Vagina (tissue), 2 donors: ENCODE measurements around the gene GOLGA8J.
"Not testable (repeated sequence)": the region's sequence is repeated elsewhere in the genome, so short reads cannot be mapped to it uniquely, and the experiment has no call there.

Source experiments
- POLR2A ChIP-seq, 2 donors: fragments of 450-650 bp; IDR thresholded peaks; one replicate each; pipeline ENCODE4 v1.6.1; 2017; ENCODE audit warnings: antibody characterized with exemption in 2 of 2, mild to moderate bottlenecking in 2 of 2, moderate library complexity in 2 of 2
- POLR2AphosphoS5 ChIP-seq, 2 donors: sonication (generic); formaldehyde crosslinking; IDR thresholded peaks; one replicate each; pipeline ENCODE4 v1.9.0; 2017; ENCODE audit warnings: antibody characterized with exemption in 2 of 2, mild to moderate bottlenecking in 2 of 2, low read depth in 1 of 2; ENCODE audit not compliant: insufficient read depth in 1 of 2
- TF ChIP-seq, protein P1 (sequence below), 3 experiments: fragments of 450-650 bp in 2 of 3; fragments of 200-600 bp in 1 of 3; sonication (generic) in 1 of 3; IDR thresholded peaks; one replicate each; pipeline ENCODE4 v1.5.1; 2017 to 2019; ENCODE audit warnings: antibody characterized with exemption in 3 of 3, mild to moderate bottlenecking in 2 of 3, moderate library complexity in 2 of 3

- TF ChIP-seq, protein P1, sequence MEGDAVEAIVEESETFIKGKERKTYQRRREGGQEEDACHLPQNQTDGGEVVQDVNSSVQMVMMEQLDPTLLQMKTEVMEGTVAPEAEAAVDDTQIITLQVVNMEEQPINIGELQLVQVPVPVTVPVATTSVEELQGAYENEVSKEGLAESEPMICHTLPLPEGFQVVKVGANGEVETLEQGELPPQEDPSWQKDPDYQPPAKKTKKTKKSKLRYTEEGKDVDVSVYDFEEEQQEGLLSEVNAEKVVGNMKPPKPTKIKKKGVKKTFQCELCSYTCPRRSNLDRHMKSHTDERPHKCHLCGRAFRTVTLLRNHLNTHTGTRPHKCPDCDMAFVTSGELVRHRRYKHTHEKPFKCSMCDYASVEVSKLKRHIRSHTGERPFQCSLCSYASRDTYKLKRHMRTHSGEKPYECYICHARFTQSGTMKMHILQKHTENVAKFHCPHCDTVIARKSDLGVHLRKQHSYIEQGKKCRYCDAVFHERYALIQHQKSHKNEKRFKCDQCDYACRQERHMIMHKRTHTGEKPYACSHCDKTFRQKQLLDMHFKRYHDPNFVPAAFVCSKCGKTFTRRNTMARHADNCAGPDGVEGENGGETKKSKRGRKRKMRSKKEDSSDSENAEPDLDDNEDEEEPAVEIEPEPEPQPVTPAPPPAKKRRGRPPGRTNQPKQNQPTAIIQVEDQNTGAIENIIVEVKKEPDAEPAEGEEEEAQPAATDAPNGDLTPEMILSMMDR (IDR thresholded peaks at IDR 0.05), result not testable (repeated sequence)
- not testable (repeated sequence) for TF ChIP-seq POLR2A (IDR thresholded peaks at IDR 0.05); POLR2AphosphoS5 (IDR thresholded peaks at IDR 0.05; ENCODE audit: insufficient read depth in 1 of 2, low read depth in 1 of 2)
Measured at GRCh38 chr15:30097827-30098226, 15.1 kb downstream of the GOLGA8J start.
